HG02571 (cell line): ENCODE results near the gene CES2.
"Not testable (repeated sequence)": the region's sequence is repeated elsewhere in the genome, so short reads cannot be mapped to it uniquely, and the experiment has no call there.

Source experiments
- ATAC-seq: cut with Tn5 transposase; IDR thresholded peaks from one replicate; pipeline ENCODE4 v1.9.1; 2021; ENCODE audit warnings: mild to moderate bottlenecking, moderate library complexity; ENCODE audit not compliant: unreplicated experiment

The CES2 gene

GRCh38 chr16:66935314-66936011 lies at the start of gene CES2:
CES2 (plus strand) TSS chr16:66935516; CDS start chr16:66935636, 120 bp downstream.
- ATAC-seq, result no peak

- ATAC-seq, result no peak
Measured at GRCh38 chr16:66886321-66886720, 49.0 kb upstream of the CES2 start.

- ATAC-seq, result no peak
Measured at GRCh38 chr16:66886914-66887313, 48.4 kb upstream of the CES2 start.

- ATAC-seq, result no peak
Measured at GRCh38 chr16:66888647-66889615, 46.4 kb upstream of the CES2 start.

- no peak for ATAC-seq
Measured at GRCh38 chr16:66889622-66890021, 45.7 kb upstream of the CES2 start.

GRCh38 chr16:66890799-66891198 lies 44.5 kb upstream of the CES2 start:
- no peak for ATAC-seq

GRCh38 chr16:66891360-66891759 lies 44.0 kb upstream of the CES2 start:
- no peak for ATAC-seq

GRCh38 chr16:66891797-66892196 lies 43.5 kb upstream of the CES2 start:
- ATAC-seq, result no peak

GRCh38 chr16:66894055-66894454 lies 41.3 kb upstream of the CES2 start:
- no peak for ATAC-seq

GRCh38 chr16:66894948-66895688 lies 40.2 kb upstream of the CES2 start:
- no peak for ATAC-seq

GRCh38 chr16:66895689-66895979 lies 39.7 kb upstream of the CES2 start:
- no peak for ATAC-seq

GRCh38 chr16:66895999-66896398 lies 39.3 kb upstream of the CES2 start:
- no peak for ATAC-seq

GRCh38 chr16:66896682-66897081 lies 38.6 kb upstream of the CES2 start:
- ATAC-seq, result not testable (repeated sequence)

- no peak for ATAC-seq
Measured at GRCh38 chr16:66898207-66898606, 37.1 kb upstream of the CES2 start.

- no peak for ATAC-seq
Measured at GRCh38 chr16:66898933-66899309, 36.4 kb upstream of the CES2 start.

- no peak for ATAC-seq
Measured at GRCh38 chr16:66899310-66899944, 35.9 kb upstream of the CES2 start.

- no peak for ATAC-seq
Measured at GRCh38 chr16:66899945-66900710, 35.2 kb upstream of the CES2 start.

GRCh38 chr16:66900721-66901441 lies 34.4 kb upstream of the CES2 start:
- no peak for ATAC-seq

- ATAC-seq, result no peak
Measured at GRCh38 chr16:66901626-66902025, 33.7 kb upstream of the CES2 start.
